Gastrocnemius medialis (tissue), 4 donors: Measurements from ENCODE around the gene ROBO1.

Experiments used
- CTCF ChIP-seq, 5 experiments: fragments of 450-650 bp in 3 of 5; fragments of 200-600 bp in 2 of 5; sonication (generic) in 2 of 5; IDR thresholded peaks in 4 of 5; conservative IDR thresholded peaks in 1 of 5; 1 replicate in 4 of 5; 2 replicates in 1 of 5; pipeline ENCODE4 v1.5.1; 2016 to 2019; ENCODE audit warnings: antibody characterized with exemption in 5 of 5, mild to moderate bottlenecking in 3 of 5, moderate library complexity in 3 of 5
- POLR2A ChIP-seq, 2 donors: fragments of 450-650 bp; IDR thresholded peaks; one replicate each; pipeline ENCODE4 v1.6.1; 2017; ENCODE audit warnings: antibody characterized with exemption in 2 of 2, mild to moderate bottlenecking in 2 of 2, moderate library complexity in 2 of 2

- no peak for TF ChIP-seq POLR2A (IDR thresholded peaks at IDR 0.05)
- no peak for TF ChIP-seq CTCF (IDR thresholded peaks at IDR 0.05 in 4 of 5, conservative IDR thresholded peaks at IDR 0.05 in 1 of 5)
These were observed 1055.5 kb downstream of the ROBO1 start for GRCh38 chr3:78712270-78712669.
